HS-27A (cell line): ENCODE measurements around the gene LRTM2.
A peak's percentile ranks its signal among the peaks of the same experiment; 100 is the strongest.

ENCODE experiments used
- DNase-seq: peaks from one replicate; pipeline ENCODE4 v3.0.0-alpha.2; 2012; ENCODE audit warnings: low read depth, missing footprints

LRTM2 gene

DNA sequence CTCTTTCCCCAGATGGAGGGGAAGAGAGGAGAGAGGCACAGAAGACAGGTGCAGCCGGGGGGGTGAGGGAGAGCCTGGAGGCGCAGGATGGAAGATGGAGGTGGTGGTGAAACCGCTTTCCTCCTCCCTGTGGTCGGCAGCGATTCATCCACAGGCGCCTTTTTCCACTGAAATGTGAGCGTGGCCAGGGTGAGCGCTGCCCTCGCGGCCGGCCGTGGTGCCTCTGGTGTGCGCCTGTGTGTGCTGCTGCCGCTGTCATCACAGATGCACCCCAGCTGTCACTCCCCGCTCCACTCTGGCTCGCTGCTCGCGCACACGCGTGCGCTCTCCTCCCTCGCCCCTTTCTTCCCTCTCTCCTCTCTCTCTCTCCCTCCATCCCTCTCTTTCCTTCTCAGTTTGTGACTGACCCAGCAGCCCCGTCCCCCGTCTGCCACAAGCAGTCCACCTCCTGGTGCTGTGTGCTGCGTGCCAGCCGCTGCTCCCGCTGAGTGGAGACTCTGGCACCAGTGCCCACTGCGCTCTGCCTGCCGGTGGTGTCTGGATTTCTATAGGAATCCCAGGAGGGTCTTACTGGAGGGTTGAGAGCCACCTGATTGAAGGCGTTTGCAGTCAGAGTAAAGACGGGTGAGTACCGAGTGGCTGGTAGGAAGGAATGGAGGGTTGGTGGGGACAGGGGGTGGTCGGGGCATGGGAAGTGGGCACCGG lies at the start of gene LRTM2:
TSS of gene LRTM2 (plus strand) at position 375 of the 705 bp plus-strand sequence. CDS start 7,584 bp downstream, outside the sequence.
- no peak for DNase-seq

DNA sequence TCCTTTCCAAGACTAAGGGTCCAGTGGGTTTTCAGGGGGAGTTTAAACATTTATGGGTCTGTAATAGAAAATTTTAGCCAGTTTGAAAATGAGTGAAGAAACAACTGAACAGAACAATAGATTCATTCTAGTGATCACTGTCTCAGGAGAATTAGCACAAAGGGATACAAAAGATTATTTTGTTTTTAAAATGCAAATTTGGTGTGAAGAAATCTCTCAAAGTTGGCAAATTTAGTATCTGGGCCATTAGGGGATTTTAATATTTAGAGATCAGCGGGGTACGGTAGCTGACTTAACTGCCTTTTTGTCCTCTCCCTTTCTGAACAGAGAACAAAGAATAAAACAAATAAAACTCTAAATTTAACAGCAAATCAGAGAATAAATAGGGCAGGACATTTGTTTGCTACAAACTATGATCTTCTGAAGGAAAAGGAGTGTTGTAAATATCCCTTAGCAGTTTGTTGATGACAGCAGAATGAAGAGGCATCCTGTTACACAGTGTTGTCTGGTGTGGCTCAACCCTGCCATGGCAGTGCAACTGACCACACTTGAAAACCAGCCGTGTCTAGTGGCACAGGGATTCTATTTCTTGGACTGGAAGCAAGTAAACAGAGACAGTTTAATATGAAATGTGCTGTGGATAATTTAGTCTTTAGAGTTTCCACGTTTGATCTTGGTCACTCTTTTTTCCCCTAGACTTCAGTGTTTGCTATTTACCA lies 46.3 kb upstream of the LRTM2 start:
- DNase-seq: no peak

DNA sequence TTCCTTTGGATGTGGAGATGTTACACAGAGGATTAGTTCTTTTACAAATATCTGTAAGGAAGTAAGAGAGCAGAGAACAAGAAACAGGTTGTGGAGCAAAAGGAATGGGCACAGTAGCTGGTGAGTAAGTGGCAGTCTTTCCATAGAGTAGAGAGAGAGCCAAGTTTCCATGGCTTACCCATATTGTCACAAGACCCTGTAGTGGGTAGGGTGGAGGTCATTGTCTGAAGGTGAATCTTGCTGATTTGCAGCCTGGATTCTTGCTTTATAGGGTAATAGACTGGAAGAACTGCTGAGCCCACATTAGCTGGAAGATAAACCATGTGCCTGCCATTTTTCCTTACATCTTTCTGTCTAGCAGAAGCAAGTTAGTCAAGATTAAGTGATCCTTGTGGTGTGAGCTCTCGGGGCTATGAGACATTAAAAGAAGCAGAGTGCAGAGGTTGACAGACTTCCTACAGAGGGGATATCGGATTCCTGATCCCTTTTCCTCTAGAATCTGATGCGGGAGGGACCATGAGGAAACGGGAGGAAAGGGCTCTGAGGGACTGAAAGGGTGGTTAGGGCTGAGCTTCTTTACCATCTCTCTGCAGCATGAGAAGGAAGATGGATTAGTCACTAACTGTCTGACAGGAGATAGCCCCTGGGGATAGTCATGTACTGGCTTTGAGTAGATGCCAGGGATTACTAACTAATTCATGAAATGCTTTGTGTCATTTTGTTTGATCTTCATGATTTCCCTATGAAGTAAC lies 44.0 kb upstream of the LRTM2 start:
- DNase-seq: peak; percentile 69

DNA sequence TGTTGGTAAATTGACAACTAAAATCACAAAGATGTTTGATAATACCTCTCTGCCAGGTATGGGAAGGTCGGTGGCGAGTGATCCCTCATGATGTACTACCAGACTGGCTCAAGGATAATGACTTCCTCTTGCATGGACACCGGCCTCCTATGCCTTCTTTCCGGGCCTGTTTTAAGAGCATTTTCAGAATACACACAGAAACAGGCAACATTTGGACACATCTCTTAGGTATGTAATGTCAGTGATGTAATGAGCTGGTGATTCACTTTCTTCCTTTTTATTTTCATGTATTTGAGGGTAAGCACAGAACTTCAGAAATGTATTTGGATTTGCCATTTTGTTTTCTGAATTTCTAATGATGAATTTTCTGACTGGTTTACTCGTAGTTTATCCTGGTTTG lies 42.6 kb upstream of the LRTM2 start:
- peak; percentile 58 for DNase-seq

DNA sequence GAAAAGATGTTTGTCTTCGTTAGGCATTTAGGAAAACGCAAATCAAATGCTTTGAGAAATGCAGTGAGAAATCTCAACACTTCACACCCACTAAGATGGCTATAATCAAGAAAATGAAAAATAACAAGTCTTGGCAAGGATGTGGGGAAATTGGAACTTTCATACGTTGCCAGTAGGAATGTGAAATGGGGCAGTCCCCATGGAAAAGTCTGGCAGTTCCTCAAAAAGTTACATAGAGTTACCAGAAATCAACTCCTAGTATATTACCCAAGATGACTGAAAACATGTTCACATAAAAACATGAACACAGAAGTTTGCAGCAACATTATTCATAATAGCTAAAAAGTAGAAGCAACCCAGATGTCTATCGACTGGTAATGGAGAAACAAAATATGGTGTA lies 41.5 kb upstream of the LRTM2 start:
- DNase-seq: no peak

DNA sequence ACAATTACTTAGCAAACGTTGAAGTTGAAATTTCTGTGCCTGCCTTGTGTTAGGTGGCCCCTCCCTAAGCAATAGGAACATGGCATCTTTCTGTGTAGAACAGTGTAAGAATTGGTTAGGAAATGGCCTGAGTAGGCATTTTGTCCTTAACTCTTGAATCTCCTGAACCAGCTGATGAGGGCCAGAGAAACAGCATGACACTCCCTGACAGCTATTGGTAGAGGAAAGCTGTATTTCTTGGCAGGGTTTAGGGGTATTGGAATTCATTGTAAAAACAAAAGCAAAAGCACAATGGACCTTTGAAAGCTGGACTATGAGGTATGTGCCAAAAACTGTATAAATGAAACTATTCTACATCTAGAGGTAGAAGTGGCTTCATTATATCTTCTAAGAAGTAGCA lies 40.6 kb upstream of the LRTM2 start:
- DNase-seq: no peak

DNA sequence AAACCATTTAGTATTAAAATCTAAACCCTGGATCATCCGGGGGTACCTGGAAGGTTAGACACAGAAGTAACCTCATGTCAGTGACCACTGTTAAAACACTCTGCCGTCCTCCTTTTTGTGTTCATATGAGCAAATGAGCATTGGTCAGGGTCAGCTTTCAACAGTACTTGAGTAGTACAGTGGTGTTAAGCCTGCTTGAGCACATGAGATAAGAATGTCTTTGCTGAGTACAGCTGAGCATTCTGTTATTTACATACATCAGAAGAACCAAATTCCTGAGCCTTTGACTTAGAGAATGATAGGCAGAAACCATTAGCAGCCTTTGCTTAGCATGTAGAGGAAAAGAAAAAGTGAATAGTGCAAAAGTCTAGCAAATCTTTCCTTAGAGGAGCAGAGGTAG lies 38.6 kb upstream of the LRTM2 start:
- DNase-seq: no peak

DNA sequence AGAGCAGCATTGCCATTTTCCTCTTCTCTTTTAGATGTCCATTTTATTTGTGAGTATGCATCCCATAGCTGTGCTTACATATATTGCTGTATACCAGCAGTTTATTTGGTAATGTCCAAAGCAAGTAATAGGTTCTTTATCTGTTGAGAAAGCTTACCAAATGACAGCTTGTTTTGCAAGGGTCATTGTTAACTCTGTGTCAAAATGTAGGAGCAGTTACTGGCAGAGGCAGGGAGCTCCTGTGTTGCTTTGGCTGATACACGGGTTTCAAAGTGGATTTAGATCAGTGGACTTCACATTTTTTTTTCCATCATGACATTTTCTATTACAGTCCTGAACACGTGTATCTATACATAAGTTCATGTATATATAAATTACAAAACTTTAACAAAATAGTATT lies 38.1 kb upstream of the LRTM2 start:
- no peak for DNase-seq

DNA sequence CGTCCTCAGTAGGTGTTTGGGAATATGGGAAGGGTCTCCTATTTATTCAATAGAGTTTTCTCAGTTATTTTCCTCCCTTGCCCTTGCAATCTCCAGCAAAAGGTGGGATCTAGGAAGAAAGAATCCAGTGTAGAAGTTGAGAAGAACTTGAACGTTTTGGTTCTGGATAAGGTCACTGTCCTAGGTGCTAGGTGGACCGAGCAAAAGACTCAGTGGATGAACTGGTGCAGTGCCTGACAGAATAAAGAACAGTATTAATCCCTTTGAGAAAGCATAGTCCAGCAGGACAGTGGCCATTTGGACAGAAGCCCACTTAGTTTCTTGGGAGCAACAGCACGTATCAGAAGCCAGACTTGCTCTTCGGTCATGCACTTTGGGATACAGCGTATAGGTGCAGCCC lies 32.7 kb upstream of the LRTM2 start:
- no peak for DNase-seq

DNA sequence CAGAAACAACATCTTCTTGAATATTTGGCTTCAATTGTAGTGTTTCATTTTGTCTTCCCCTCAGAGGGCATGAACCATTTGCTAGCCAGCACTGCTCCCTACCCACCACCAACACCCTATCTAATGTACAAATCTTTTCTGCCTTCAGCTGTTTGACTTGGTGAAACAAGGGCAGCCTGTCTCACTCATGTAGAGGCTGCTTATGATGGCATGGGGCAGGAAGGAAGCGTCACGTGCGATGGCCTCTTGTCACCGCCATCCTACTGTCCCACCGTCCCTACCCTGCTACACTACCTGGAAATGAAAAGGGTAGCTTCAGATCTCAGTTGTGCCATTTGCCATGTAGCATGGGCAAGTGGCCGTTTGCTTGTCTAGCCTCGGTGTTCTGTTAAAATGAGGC lies 29.9 kb upstream of the LRTM2 start:
- DNase-seq: no peak

DNA sequence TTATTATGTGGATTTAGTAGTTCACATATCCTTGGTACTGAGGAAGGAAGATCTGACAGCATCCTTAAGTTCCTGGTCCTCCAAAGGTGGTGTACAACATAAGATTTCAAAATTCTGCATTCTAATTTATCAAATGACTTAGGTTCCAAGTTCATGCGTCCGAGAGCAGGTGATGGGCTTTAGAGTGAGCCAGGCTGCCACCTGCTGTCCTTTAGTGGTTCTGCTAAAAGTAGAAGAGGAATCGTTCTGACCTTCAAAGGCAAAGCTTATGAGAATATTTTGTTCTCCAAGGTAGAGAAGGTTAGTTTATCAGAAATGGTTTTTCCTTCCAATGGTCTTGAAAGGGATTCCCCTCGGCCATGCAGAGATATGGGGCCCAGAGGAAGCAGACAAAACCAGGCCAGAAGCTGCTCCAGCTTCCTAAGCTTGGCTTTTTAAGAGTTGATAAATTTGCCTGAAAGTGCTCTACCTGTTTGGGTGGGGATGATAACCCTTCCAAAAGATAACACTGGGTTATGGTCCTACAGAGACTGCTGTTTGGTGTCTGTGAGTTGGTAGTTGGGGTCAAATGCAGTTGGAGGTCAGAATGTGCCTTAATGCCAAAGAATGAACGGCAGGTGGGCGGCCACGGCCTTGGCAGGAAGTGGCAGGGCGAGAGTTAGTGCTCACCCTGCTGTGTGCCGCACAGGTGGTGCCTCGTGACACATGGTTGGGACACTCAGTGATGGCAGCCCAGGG lies 29.1 kb upstream of the LRTM2 start:
- DNase-seq: no peak

DNA sequence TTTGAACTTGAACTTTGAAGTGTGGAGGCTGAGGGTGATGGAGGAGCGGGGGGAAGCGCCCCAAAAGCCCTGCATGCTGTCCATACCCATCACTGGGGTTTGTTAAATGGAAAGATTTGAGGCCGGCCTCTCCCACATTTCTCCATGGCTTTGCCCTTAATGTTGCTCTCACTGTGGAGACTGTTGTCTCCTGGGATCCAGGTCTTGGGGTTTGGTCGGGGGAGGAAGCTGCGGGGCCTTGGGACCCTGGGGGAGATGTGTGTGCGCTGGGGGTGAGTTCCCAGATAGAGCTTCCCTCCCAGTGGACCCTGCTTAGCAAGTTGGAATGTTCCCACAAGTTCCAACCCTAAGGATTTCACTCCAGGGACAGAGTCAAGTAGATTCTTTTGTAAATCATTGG lies 28.0 kb upstream of the LRTM2 start:
- no peak for DNase-seq

DNA sequence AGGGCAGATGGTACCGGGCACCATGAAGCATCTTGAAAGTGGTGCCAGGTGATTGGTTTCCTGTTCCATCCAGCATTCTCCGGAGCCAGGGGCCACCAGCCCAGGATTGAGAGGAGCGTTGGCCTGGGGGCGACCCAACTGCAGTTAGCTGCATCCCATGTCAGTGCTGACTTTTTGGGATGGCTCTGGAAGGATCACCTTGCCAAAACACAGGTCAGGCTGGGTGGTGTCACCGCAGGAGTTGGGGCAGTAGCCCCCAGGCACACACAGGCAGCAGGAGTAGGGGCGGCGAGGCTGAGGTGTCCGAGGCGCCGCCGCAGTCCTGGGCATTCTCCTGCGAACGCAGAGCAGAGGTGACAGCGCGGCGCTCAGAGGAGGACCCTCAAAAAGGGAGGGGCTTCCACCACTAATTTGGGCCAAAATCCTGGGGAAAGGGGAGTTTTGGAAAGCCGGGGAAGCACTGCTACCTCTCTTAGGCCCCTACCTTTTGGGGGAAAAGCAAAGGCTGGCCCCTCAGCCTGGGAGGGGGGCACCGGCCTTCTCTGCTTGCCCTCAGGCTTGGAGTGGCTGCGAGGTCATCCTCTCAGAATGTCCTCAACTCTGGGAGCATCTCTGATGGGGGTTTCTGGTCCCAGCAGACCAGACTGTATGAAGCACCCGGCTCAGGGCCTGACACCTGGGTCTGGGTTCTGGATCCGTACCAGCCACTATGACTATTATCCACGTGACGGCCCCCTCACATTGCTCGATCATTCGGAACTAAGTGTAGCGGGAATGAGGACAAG lies 26.7 kb upstream of the LRTM2 start:
- no peak for DNase-seq

DNA sequence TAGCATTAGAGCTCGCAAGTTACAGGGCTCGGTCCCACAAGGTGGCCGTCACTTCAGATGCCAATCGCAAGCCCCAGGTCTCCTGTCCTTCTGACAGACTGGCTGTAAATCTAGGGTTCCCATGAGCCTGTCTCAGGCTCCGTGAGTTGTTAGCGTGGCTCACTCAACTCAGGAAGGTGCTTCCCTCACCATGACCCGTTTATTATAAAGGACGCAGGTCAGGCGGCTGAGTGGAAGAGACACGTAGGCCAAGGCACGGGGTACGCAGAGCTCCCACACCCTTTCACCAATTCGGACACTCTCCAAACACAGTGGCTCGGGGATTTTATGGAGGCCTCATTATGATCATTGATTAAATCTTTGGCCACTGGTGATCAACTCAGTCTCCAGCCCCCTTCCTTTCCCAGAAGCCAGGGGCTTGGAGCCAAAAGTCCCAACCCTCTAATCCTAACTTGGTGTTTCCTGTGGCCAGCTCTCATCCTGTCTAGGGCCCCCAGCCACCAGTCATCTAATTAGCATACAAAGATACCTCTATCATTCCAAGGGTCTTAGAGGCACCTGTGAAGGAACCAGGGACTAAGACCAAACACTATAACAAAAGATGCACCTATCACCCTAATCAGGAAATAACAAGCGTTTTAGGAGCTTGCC lies 25.8 kb upstream of the LRTM2 start:
- DNase-seq: no peak

DNA sequence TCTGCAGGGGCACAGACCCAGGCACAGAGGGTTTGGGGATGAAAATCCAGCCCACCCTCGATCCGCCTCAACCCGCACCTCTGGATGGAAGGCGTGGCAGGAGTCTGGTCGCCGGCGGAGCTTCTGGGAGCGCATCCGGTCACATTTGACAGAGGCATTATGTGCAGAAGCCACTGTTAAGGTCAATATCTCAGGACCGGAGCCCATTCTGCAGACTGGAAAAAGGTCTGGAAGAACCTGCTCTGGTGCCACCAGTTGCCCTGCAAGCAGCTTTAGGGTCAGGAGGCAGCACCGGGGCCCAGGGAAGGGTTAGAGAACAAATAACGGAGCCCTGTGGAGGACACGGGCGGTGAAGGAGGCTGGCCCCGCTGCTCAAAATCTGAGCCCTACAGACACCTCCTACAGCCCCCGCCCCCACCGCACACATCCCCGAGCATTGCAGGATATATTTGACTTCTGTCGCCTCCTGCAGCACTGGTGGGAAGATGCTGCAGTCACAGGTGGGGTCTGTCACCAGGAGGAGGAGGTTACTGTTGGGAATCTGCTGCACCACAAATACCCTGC lies 25.1 kb upstream of the LRTM2 start:
- DNase-seq: no peak

DNA sequence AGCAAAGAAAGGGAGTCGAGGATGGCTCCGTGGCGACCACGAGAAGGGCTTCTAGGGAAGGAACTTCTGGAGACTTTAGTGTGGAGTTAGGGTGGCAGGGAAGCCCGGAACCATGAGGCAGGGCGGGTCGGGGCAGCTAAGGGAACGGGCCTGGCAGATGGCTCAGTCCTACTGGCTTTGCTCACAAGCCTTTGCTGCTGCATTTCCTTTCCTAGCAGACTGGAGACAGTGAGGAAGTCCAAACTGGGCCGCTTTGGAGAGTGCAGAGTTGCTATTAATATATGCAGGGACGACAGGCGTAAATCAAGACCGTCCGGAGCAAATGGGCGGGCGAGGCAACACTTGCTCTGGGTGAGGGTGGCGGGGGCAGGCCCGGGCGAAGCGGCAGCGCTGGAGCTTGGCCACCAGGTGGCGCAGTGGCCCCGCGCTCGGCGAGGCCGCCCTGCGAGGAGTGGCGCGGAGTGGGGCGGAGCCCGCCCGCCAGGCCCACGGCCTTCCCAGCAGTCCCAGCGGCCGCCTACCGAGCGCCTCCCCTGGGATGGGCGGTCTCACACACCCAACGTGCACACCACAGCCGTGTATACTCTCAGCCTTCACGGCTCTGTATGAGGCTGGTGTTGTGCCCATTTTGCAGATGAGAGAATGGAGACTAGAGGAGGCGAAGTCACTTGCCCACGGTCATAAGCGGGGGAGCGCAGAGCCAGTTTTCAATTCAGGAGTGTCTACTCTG lies 24.4 kb upstream of the LRTM2 start:
- DNase-seq: no peak

DNA sequence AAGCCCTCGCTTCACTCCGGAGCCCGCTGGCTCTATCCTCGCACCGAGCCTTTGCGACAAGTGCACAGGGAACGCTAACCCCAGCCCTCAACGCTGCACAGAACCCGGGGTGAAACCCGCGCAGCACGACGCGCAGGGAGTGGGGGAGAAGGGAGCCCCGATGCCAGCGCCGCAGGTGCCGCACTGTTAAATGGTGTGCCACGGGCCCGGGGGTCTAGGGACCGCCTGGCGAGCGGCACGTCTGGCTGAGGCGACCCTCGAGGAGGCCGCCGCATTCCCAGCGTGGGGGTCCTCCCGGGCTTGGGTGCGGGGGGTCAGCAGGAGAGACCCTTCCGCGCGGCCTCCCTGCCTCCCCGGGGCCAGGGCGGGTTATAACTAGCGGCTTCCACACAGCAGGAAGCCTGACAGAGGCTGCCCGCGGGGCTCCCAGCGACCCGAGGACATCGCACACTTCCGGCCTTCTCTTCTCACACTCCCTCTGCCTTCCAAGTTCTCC lies 23.8 kb upstream of the LRTM2 start:
- DNase-seq: no peak

DNA sequence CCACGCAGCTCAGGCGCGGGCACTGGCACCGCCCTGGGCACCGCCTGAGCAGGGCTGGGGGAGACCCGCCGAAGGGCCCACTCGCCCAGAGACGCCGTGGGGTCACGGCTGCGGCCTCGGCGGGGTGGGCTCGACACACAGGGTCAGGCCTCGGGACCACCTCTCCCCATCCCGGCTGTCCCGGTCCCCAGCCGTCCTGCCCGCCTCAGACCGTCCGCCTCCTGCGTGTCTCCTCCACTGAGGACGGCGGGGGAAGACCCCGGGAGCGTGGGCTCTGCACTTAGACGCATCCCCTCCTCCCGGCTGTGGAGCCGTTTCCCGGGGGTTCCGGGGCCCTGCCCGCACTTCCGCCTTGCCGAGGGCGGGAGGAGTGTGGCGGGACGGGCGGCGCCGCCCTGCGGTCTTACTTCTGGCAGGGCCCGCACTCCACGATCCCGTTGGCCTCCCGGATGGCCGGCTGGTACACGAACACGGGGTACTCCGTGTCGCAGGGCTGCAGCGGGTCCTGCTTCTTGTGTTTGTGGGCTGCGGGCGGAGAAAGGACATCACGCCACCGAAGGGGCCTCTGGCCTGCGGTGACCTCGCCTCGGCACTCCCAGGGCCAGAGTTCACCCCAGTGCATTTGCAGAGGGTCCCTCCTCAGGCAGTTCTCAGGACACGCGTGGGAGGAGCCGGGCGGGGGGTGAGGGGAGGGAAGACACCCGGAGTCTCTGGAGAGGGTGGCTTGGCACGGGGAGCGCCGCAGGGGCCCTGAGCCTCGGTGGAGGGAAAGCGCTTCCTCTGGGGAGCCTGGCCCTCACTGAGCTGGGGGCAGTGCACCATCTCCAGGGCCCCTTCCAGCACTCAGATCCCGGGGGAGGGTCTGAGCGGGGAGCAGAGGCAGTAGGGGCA lies 23.1 kb upstream of the LRTM2 start:
- DNase-seq: no peak
